ENCODE results near the gene OMP.

OMP gene

GRCh38 chr11:77143405-77144020 is 40.9 kb downstream of the OMP start:
- Histone ChIP-seq H2AFZ (ENCODE audit: low read depth) (no peak overlapping the region), H3K4me3 (IDR thresholded peaks at IDR 0.05; ENCODE audit: insufficient read depth, low read depth, low read length) (no peak overlapping the region), H3K9ac (no peak overlapping the region), H3K4me2 (no peak overlapping the region), H3K36me3 (ENCODE audit: insufficient read depth) (no peaks in the 10 kb centered on the region), H3K27me3 (ENCODE audit: insufficient read depth, low read depth) (no peaks in the 10 kb centered on the region), H3K27ac (no peak overlapping the region), H3K4me1 (ENCODE audit: low read depth, poor library complexity, severe bottlenecking) (no peaks in the 10 kb centered on the region), H4K20me1 (ENCODE audit: insufficient read depth) (no peaks in the 10 kb centered on the region), H3K79me2 (ENCODE audit: insufficient read depth, low read depth) (no peaks in the 10 kb centered on the region)
- TF ChIP-seq CTCF (conservative IDR thresholded peaks at IDR 0.05; ENCODE audit: low read depth, low read length) = no peak

- Histone ChIP-seq H3K27ac (no peak overlapping the region), H3K4me2 (no peak overlapping the region)
- TF ChIP-seq CTCF (conservative IDR thresholded peaks at IDR 0.05; ENCODE audit: low read depth, low read length) = no peak
Observed at GRCh38 chr11:77144196-77144856, 41.7 kb downstream of the OMP start.

GRCh38 chr11:77144857-77145428 is 42.3 kb downstream of the OMP start:
- H3K27me3 ChIP-seq (ENCODE audit: insufficient read depth, low read depth) = no peaks in the 10 kb centered on the region
- H3K4me3 ChIP-seq (IDR thresholded peaks at IDR 0.05; ENCODE audit: insufficient read depth, low read depth, low read length) = no peak overlapping the region
- no peaks in the 10 kb centered on the region for H3K79me2 ChIP-seq (ENCODE audit: insufficient read depth, low read depth)
- no peak for TF ChIP-seq CTCF (conservative IDR thresholded peaks at IDR 0.05; ENCODE audit: low read depth, low read length)
- H2AFZ ChIP-seq (ENCODE audit: low read depth) = no peak overlapping the region
- H4K20me1 ChIP-seq (ENCODE audit: insufficient read depth) = no peaks in the 10 kb centered on the region
- no peaks in the 10 kb centered on the region for H3K4me1 ChIP-seq (ENCODE audit: low read depth, poor library complexity, severe bottlenecking)
- H3K36me3 ChIP-seq (ENCODE audit: insufficient read depth) = no peaks in the 10 kb centered on the region
- H3K4me2 ChIP-seq = no peak overlapping the region
- H3K27ac ChIP-seq = no peak overlapping the region
- no peak overlapping the region for H3K9ac ChIP-seq

More at GRCh38 chr11:77144196-77144856, 41.7 kb downstream of the OMP start:
- Histone ChIP-seq H2AFZ (ENCODE audit: low read depth) (no peak overlapping the region), H4K20me1 (ENCODE audit: insufficient read depth) (no peaks in the 10 kb centered on the region), H3K4me1 (ENCODE audit: low read depth, poor library complexity, severe bottlenecking) (no peaks in the 10 kb centered on the region), H3K4me3 (IDR thresholded peaks at IDR 0.05; ENCODE audit: insufficient read depth, low read depth, low read length) (no peak overlapping the region), H3K79me2 (ENCODE audit: insufficient read depth, low read depth) (no peaks in the 10 kb centered on the region), H3K9ac (no peak overlapping the region), H3K36me3 (ENCODE audit: insufficient read depth) (no peaks in the 10 kb centered on the region), H3K27me3 (ENCODE audit: insufficient read depth, low read depth) (no peaks in the 10 kb centered on the region)

DNA sequence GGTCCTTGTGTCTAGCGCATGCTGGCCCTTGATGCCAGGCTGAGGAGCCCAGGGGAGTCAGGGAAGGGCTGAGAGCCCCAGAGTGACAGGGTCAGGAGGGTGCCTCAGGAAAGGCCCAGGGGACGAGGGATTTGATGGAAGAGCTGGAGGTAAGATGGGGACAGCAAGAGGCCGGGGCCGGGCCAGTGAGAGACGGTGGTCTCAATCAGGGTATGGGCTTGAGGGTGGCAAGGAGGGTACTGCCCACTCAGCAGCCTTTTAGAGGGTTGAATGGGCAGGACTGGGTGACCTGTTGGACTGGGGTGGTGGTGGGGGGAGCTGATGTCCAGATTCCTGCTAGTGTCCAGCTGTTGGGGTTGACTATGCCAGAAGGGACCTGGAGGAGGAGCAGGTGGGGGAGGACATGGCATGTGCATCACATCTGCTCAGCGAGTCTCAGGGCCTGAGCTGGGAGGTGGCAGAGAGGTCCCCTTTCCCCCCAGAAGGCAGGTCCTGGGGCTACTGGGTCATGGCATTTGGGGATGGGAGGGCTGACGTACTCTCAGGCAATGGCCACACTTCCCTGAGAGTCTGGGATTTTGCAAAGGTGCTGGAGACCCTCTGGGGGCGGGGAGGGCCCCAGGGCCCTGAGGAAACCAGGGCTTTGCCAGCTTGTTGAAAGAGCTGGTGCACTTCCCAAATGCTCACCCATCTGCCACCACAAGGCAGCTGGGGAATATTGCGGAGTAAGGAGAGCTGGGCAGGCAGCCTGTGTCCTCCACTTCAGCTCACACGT is 43.8 kb downstream of the OMP start:
- no peaks in the 10 kb centered on the region for H3K27me3 ChIP-seq (ENCODE audit: insufficient read depth, low read depth)
- no peak overlapping the region for H3K27ac ChIP-seq
- H3K4me1 ChIP-seq (ENCODE audit: low read depth, poor library complexity, severe bottlenecking) = no peaks in the 10 kb centered on the region
- no peaks in the 10 kb centered on the region for H3K79me2 ChIP-seq (ENCODE audit: insufficient read depth, low read depth)
- no peak overlapping the region for H3K4me2 ChIP-seq
- TF ChIP-seq CTCF (conservative IDR thresholded peaks at IDR 0.05; ENCODE audit: low read depth, low read length) = no peak
- no peak overlapping the region for H2AFZ ChIP-seq (ENCODE audit: low read depth)
- no peaks in the 10 kb centered on the region for H4K20me1 ChIP-seq (ENCODE audit: insufficient read depth)
- H3K4me3 ChIP-seq (IDR thresholded peaks at IDR 0.05; ENCODE audit: insufficient read depth, low read depth, low read length) = no peak overlapping the region
- no peak overlapping the region for H3K9ac ChIP-seq
- H3K36me3 ChIP-seq (ENCODE audit: insufficient read depth) = no peaks in the 10 kb centered on the region
